HG03097 (cell line): ENCODE measurements around the gene AFAP1L1.

Experiments used
- ATAC-seq: cut with Tn5 transposase; IDR thresholded peaks from one replicate; pipeline ENCODE4 v1.9.1; 2021; ENCODE audit not compliant: unreplicated experiment, low FRiP score

The AFAP1L1 gene

GRCh38 chr5:149367972-149368645 lies 96.5 kb downstream of the AFAP1L1 start:
- ATAC-seq: no peak

GRCh38 chr5:149370878-149371277 lies 99.2 kb downstream of the AFAP1L1 start:
- ATAC-seq: no peak

- ATAC-seq: peak; percentile 59
Measured at GRCh38 chr5:149371296-149371962, 99.8 kb downstream of the AFAP1L1 start.

- ATAC-seq: no peak
Measured at GRCh38 chr5:149372076-149372795, 100.6 kb downstream of the AFAP1L1 start.

- ATAC-seq: no peak
Measured at GRCh38 chr5:149372932-149373331, 101.3 kb downstream of the AFAP1L1 start.

GRCh38 chr5:149374303-149374702 lies 102.6 kb downstream of the AFAP1L1 start:
- ATAC-seq: no peak

- ATAC-seq: no peak
Measured at GRCh38 chr5:149374801-149375200, 103.1 kb downstream of the AFAP1L1 start.

- no peak for ATAC-seq
Measured at GRCh38 chr5:149375434-149375833, 103.8 kb downstream of the AFAP1L1 start.

GRCh38 chr5:149376104-149376503 lies 104.4 kb downstream of the AFAP1L1 start:
- no peak for ATAC-seq

- ATAC-seq: no peak
Measured at GRCh38 chr5:149376711-149377447, 105.2 kb downstream of the AFAP1L1 start.

GRCh38 chr5:149378241-149378820 lies 106.7 kb downstream of the AFAP1L1 start:
- no peak for ATAC-seq

GRCh38 chr5:149379177-149379761 lies 107.6 kb downstream of the AFAP1L1 start, which contains the start of gene IL17B:
IL17B (minus strand) TSS chr5:149379292; CDS start chr5:149379225, 67 bp downstream.
- no peak for ATAC-seq

GRCh38 chr5:149379818-149380374 lies 108.2 kb downstream of the AFAP1L1 start:
- ATAC-seq: no peak

- ATAC-seq: no peak
Measured at GRCh38 chr5:149380466-149381121, 108.9 kb downstream of the AFAP1L1 start.

GRCh38 chr5:149381261-149381985 lies 109.8 kb downstream of the AFAP1L1 start:
- no peak for ATAC-seq

GRCh38 chr5:149381986-149382338 lies 110.3 kb downstream of the AFAP1L1 start:
- peak; percentile 59 for ATAC-seq

GRCh38 chr5:149382517-149383220 lies 111.0 kb downstream of the AFAP1L1 start:
- no peak for ATAC-seq

GRCh38 chr5:149383399-149383798 lies 111.7 kb downstream of the AFAP1L1 start:
- ATAC-seq: no peak
